MCF 10A (cell line): ENCODE results near the gene CDK18. TPM values are rescaled to one million over a fixed set of nuclear protein-coding genes. Genes with fewer than 3 reads are reported as not detected.

Experiments used
- BruUV-seq: library from RNA; stranded (reverse); fragments of 400-500 nt; replicated peaks from 2 replicates; lab custom pipeline; 2021; lab: Mats Ljungman, UMichigan
- CTCF ChIA-PET: fragments of 300-600 bp; sonication (Branson Sonifier 250); formaldehyde crosslinking; extraction: SDS; loops from one replicate; lab custom pipeline; 2021; ENCODE audit warnings: antibody characterized with exemption, inconsistent platforms; lab: Yijun Ruan, JAX
- POLR2A ChIA-PET: fragments of 300-600, 350-650 bp; sonication (Branson Sonifier 250); formaldehyde crosslinking; extraction: SDS; loops from one replicate; lab custom pipeline; 2020; ENCODE audit warnings: antibody characterized with exemption, inconsistent platforms; lab: Yijun Ruan, JAX
- DNase-seq: peaks from one replicate; pipeline ENCODE4 v3.0.0-alpha.2; 2018; ENCODE audit not compliant: unreplicated experiment
- H3K27ac Mint-ChIP-seq: one replicate; pipeline ENCODE4 v1.8.0; 2022; ENCODE audit warnings: mild to moderate bottlenecking, low read depth, mixed read lengths; ENCODE audit not compliant: unreplicated experiment
- H3K27me3 Mint-ChIP-seq: one replicate; pipeline ENCODE4 v1.8.0; 2022; ENCODE audit warnings: mixed read lengths; ENCODE audit not compliant: insufficient read depth, unreplicated experiment
- H3K36me3 Mint-ChIP-seq: one replicate; pipeline ENCODE4 v1.8.0; 2022; ENCODE audit warnings: mild to moderate bottlenecking, moderate library complexity, mixed read lengths; ENCODE audit not compliant: insufficient read depth, unreplicated experiment
- H3K4me1 Mint-ChIP-seq: one replicate; pipeline ENCODE4 v1.8.0; 2022; ENCODE audit warnings: mixed read lengths; ENCODE audit not compliant: insufficient read depth, unreplicated experiment
- H3K4me3 Mint-ChIP-seq: one replicate; pipeline ENCODE4 v1.8.0; 2022; ENCODE audit warnings: mild to moderate bottlenecking, moderate library complexity, mixed read lengths; ENCODE audit not compliant: unreplicated experiment
- H3K9me3 Mint-ChIP-seq: one replicate; pipeline ENCODE4 v1.8.0; 2022; ENCODE audit warnings: mixed read lengths; ENCODE audit not compliant: unreplicated experiment
- intact Hi-C: fragments of 100-400 bp; cut with micrococcal nuclease; formaldehyde crosslinking; loops from 2 replicates; pipeline ENCODE4 v1.14.1; 2022
- total RNA-seq: library from RNA; stranded (reverse); gene quantifications from 2 replicates; pipeline ENCODE4 v1.2.3, GENCODE V29; 2022
- TF ChIP-seq, protein P1 (sequence below): fragments of 200-600 bp; IDR thresholded peaks from one replicate; pipeline ENCODE4 v1.8.0; 2022; ENCODE audit warnings: antibody characterized with exemption, mild to moderate bottlenecking; ENCODE audit not compliant: unreplicated experiment

The CDK18 gene
- total RNA-seq, 1 experiment from 2014 or later: 6.8 TPM

DNA sequence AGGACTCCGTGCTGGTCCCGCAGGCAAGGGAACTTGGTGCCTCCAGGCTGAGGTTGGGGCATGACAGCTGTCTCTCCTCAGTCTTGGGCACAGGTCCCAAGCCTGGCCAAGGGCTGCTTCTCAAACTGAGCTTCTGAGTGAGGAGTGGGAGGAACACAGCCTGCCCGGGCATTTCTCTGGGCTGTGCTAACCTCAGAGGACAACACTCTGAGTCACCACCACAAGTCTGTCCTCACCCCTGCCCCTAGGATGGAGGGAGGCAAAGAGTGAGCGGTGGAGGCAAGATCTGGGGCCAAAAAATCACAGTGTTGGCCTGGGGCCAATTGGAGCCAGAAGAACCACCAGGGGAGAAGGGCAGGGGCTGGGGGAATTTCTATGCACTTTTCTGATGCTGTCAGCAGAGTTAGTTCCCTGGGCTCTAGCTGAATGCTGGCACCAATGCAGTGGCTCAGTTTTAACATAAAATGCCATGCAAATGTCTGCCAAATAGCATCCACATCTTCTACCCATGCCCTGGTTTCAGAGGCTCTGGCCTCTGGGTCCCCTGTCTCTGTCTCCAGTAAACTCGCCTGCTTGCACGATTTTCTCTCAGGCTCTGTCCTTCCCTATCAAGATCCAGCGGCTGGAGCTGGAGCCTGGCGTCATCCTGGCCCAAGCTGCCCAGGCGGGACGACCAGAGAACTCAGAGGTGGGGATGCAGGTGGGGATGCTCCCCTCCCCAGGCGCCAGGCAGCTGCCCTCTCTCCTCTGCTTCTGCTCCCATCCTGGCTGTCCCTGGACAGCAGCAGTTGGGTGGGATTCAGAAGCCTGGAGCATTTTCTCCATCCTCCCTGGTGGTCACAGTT lies 11.0 kb upstream of the CDK18 start:
- intact Hi-C loops: no loop called here
- ChIA-PET CTCF (interaction anchor here (0.5 to 37.5 kb wide), 27 partner anchors 8 to 1002 kb away, joined by 3 to 1608 read pairs (median 6); partner anchors contain the start of genes CDK18 and KLHDC8A), POLR2A (interaction anchor here (0.6 to 7.3 kb wide), 22 partner anchors 8 to 987 kb away, joined by 3 to 73 read pairs (median 6); partner anchors contain the start of genes CDK18 and ELK4)
- peak; percentile 99 for DNase-seq
- Mint-ChIP-seq H3K9me3 (no peaks in the 10 kb centered on the region), H3K4me3 (peak overlapping the region; percentile 53), H3K36me3 (no peaks in the 10 kb centered on the region), H3K27me3 (no peaks in the 10 kb centered on the region), H3K4me1 (peaks cover 38% of the 10 kb centered on the region), H3K27ac (peak overlapping the region; percentile 86)
- TF ChIP-seq, protein P1, sequence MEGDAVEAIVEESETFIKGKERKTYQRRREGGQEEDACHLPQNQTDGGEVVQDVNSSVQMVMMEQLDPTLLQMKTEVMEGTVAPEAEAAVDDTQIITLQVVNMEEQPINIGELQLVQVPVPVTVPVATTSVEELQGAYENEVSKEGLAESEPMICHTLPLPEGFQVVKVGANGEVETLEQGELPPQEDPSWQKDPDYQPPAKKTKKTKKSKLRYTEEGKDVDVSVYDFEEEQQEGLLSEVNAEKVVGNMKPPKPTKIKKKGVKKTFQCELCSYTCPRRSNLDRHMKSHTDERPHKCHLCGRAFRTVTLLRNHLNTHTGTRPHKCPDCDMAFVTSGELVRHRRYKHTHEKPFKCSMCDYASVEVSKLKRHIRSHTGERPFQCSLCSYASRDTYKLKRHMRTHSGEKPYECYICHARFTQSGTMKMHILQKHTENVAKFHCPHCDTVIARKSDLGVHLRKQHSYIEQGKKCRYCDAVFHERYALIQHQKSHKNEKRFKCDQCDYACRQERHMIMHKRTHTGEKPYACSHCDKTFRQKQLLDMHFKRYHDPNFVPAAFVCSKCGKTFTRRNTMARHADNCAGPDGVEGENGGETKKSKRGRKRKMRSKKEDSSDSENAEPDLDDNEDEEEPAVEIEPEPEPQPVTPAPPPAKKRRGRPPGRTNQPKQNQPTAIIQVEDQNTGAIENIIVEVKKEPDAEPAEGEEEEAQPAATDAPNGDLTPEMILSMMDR: no peak
- no TSS peak for BruUV-seq

DNA sequence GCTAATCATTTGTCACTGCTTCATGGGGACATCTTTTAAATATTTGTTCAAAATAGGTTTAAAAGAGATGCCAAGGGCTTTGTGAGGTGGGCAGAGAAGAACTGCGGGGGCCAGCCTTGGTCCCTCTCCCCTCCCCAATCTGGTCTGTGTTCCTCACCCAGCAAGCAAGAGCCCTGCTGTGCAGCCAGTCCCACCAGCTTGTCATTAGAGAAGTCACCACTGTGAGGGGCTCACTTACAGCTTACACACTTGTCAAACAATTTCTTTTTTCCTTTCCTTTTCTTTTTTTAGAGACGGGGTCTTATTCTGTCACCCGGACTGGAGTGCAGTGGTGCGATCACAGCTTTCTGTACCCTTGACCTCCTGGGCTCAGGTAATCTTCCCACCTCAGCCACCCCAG lies 10.4 kb upstream of the CDK18 start:
- H3K9me3 Mint-ChIP-seq: no peaks in the 10 kb centered on the region
- no peak for DNase-seq
- CTCF ChIA-PET: interaction anchor here (0.6 to 37.5 kb wide), 13 partner anchors 7 to 385 kb away, joined by 3 to 1608 read pairs (median 9); no protein-coding TSS in a partner anchor
- no TSS peak for BruUV-seq
- peak overlapping the region; percentile 37 for H3K27ac Mint-ChIP-seq
- POLR2A ChIA-PET: interaction anchor here (0.6 to 7.3 kb wide), 16 partner anchors 8 to 987 kb away, joined by 3 to 73 read pairs (median 10); partner anchors contain the start of genes CDK18 and ELK4
- no peaks in the 10 kb centered on the region for H3K36me3 Mint-ChIP-seq
- no peaks in the 10 kb centered on the region for H3K27me3 Mint-ChIP-seq
- H3K4me1 Mint-ChIP-seq: peaks cover 36% of the 10 kb centered on the region
- TF ChIP-seq, protein P1: no peak
- H3K4me3 Mint-ChIP-seq: no peak overlapping the region
- intact Hi-C loops: no loop called here

DNA sequence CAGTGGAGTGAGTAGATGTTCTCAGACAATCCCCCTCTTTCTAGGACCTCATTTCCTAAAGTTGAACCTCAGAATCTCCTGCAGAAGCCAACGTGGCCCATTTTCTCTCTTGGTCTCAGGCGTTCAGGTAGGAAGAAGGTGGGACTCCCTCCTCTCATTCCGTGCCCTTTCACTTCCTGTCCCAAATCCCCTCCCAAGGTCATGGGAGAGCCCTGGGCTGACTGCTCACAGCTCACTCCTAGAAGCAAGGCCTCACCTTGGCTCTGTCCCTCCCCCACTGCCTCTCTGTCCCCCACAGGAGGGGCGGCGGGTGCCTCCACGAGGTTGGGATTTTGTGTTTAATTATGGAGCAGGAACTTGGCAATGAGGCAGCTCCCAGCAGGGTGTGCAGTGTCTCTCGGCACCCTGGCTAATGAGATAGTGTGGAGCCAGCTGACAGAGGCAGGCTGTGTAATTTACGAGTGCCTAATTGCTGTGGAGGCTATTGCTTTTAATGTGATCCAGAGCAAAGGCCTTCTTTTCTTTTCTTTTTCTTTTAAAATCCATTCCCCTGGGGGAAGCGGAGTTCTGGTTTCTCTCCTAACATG lies 9.1 kb upstream of the CDK18 start:
- peaks cover 31% of the 10 kb centered on the region for H3K4me1 Mint-ChIP-seq
- TF ChIP-seq, protein P1: no peak
- H3K27ac Mint-ChIP-seq: no peak overlapping the region
- no peak overlapping the region for H3K4me3 Mint-ChIP-seq
- ChIA-PET CTCF (interaction anchor here (0.6 to 37.5 kb wide), 6 partner anchors 10 to 1076 kb away, joined by 3 to 1608 read pairs (median 4); no protein-coding TSS in a partner anchor), POLR2A (interaction anchor here (7.3 kb wide), 1 partner anchor 12 kb away, joined by 73 read pairs; the partner anchor contains the start of gene CDK18)
- H3K27me3 Mint-ChIP-seq: no peaks in the 10 kb centered on the region
- intact Hi-C loops: no loop called here
- no peak for DNase-seq
- no peaks in the 10 kb centered on the region for H3K36me3 Mint-ChIP-seq
- no TSS peak for BruUV-seq
- no peaks in the 10 kb centered on the region for H3K9me3 Mint-ChIP-seq

DNA sequence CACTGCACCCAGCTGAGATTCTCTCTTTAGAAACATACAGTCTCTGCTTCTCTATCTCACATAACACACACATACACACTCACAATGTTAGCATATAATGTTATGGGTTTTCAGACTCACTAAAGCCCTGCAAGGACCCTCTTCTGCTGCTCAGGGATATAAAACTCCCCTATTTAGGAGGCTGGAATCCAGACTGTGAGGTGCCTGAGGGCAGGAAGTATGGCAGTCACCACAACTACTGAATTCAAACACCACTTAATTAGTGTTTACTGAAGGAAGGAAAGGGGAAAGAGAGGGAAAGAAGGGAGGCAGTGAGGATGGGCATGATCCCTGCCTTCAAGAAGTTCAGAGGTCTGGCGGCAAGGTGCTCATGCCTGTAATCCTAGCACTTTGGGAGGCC lies 7.8 kb upstream of the CDK18 start:
- POLR2A ChIA-PET: interaction anchor here (0.7 kb wide), 1 partner anchor 18 kb away, joined by 3 read pairs; no protein-coding TSS in a partner anchor
- TF ChIP-seq, protein P1: no peak
- no peaks in the 10 kb centered on the region for H3K9me3 Mint-ChIP-seq
- CTCF ChIA-PET: interaction anchor here (0.7 to 37.5 kb wide), 5 partner anchors 11 to 166 kb away, joined by 3 to 1608 read pairs (median 4); no protein-coding TSS in a partner anchor
- H3K4me1 Mint-ChIP-seq: peaks cover 32% of the 10 kb centered on the region
- H3K27me3 Mint-ChIP-seq: no peaks in the 10 kb centered on the region
- DNase-seq: no peak
- no peak overlapping the region for H3K27ac Mint-ChIP-seq
- BruUV-seq: no TSS peak
- intact Hi-C loops: no loop called here
- H3K36me3 Mint-ChIP-seq: no peaks in the 10 kb centered on the region
- no peak overlapping the region for H3K4me3 Mint-ChIP-seq
